Astrocyte (in vitro differentiated cells and primary cell): ENCODE measurements around the gene OR2F1. TPM values are rescaled to one million over a fixed set of nuclear protein-coding genes. Genes with fewer than 3 reads are reported as not detected.

ENCODE experiments used
- DNase-seq: peaks from one replicate; pipeline ENCODE4 v3.0.0-alpha.2; 2010; ENCODE audit warnings: low read depth
- FAIRE-seq: peaks from 2 replicates; lab custom pipeline; 2011; peaks lifted over from hg19 to GRCh38; lab: Jason Lieb, UNC
- H2AFZ ChIP-seq: 2 replicates; pipeline ENCODE4 v1.6.0; 2012; ENCODE audit warnings: low read depth, low read length, inconsistent platforms
- H3K27ac ChIP-seq: 2 replicates; pipeline ENCODE4 v1.5.1; 2011; ENCODE audit warnings: low read depth, low read length, inconsistent platforms
- H3K27me3 ChIP-seq: 2 replicates; pipeline ENCODE4 v1.6.0; 2011; ENCODE audit warnings: low read length, inconsistent platforms; ENCODE audit not compliant: insufficient read depth
- H3K36me3 ChIP-seq: 2 replicates; pipeline ENCODE4 v1.5.1; 2011; ENCODE audit warnings: low read length, inconsistent platforms; ENCODE audit not compliant: insufficient read depth
- H3K4me1 ChIP-seq: 2 replicates; pipeline ENCODE4 v1.5.1; 2011; ENCODE audit warnings: low read length, inconsistent platforms; ENCODE audit not compliant: insufficient read depth
- H3K4me2 ChIP-seq: 2 replicates; pipeline ENCODE4 v1.6.0; 2012; ENCODE audit warnings: low read length, inconsistent platforms
- H3K4me3 ChIP-seq: 2 replicates; pipeline ENCODE4 v1.5.1; 2011; ENCODE audit warnings: low read depth, mild to moderate bottlenecking, low read length, inconsistent platforms; ENCODE audit not compliant: insufficient read depth
- H3K79me2 ChIP-seq: 2 replicates; pipeline ENCODE4 v1.6.0; 2012; ENCODE audit warnings: mild to moderate bottlenecking, low read length, inconsistent platforms; ENCODE audit not compliant: insufficient read depth
- H3K9ac ChIP-seq: 2 replicates; pipeline ENCODE4 v1.6.0; 2012; ENCODE audit warnings: mild to moderate bottlenecking, low read length, inconsistent platforms
- H3K9me3 ChIP-seq: 2 replicates; pipeline ENCODE4 v1.5.1; 2012; ENCODE audit warnings: low read depth, mild to moderate bottlenecking, low read length, inconsistent platforms; ENCODE audit not compliant: insufficient read depth
- H4K20me1 ChIP-seq: 2 replicates; pipeline ENCODE4 v1.6.0; 2012; ENCODE audit warnings: low read length, inconsistent platforms; ENCODE audit not compliant: insufficient read depth
- H3K27ac Mint-ChIP-seq: one replicate; pipeline ENCODE4 v1.8.0; 2021; ENCODE audit warnings: mild to moderate bottlenecking, mixed read lengths; ENCODE audit not compliant: unreplicated experiment
- H3K27me3 Mint-ChIP-seq: one replicate; pipeline ENCODE4 v1.8.0; 2021; ENCODE audit warnings: low read depth, mixed read lengths; ENCODE audit not compliant: unreplicated experiment
- H3K36me3 Mint-ChIP-seq: one replicate; pipeline ENCODE4 v1.8.0; 2021; ENCODE audit warnings: low read depth, mixed read lengths; ENCODE audit not compliant: unreplicated experiment
- H3K4me1 Mint-ChIP-seq: one replicate; pipeline ENCODE4 v1.8.0; 2021; ENCODE audit warnings: low read depth, mixed read lengths; ENCODE audit not compliant: unreplicated experiment
- H3K4me3 Mint-ChIP-seq: one replicate; pipeline ENCODE4 v1.8.0; 2021; ENCODE audit warnings: mild to moderate bottlenecking, moderate library complexity, mixed read lengths; ENCODE audit not compliant: unreplicated experiment
- H3K9me3 Mint-ChIP-seq: one replicate; pipeline ENCODE4 v1.8.0; 2021; ENCODE audit warnings: mild to moderate bottlenecking, mixed read lengths; ENCODE audit not compliant: unreplicated experiment
- CTCF ChIP-seq: IDR thresholded peaks from 2 replicates; pipeline ENCODE4 v1.5.1; 2011; ENCODE audit warnings: low read depth, mild to moderate bottlenecking, inconsistent platforms, low read length, moderate library complexity; ENCODE audit not compliant: insufficient read depth
- EZH2 ChIP-seq: IDR thresholded peaks from 2 replicates; pipeline ENCODE4 v1.6.1; 2012; ENCODE audit warnings: mild to moderate bottlenecking, low read length, inconsistent platforms; ENCODE audit not compliant: insufficient read depth
- total RNA-seq: library from RNA; stranded (reverse); gene quantifications from 2 replicates; pipeline ENCODE4 v1.2.1, GENCODE V29; 2021

The OR2F1 gene
- total RNA-seq, 1 donor from 2014 or later, result not detected

GRCh38 chr7:143974459-143974858 lies 19.8 kb downstream of the OR2F1 start:
- H3K27ac Mint-ChIP-seq, result no peak overlapping the region
- no peak overlapping the region for H3K4me2 ChIP-seq
- no peak overlapping the region for H3K27ac ChIP-seq

GRCh38 chr7:143975617-143976016 lies 21.0 kb downstream of the OR2F1 start:
- peaks cover 20% of the 10 kb centered on the region for H3K4me1 Mint-ChIP-seq
- H3K27ac Mint-ChIP-seq, result no peak overlapping the region
- TF ChIP-seq CTCF (no peak), EZH2 (no peak)
- H3K4me3 ChIP-seq, result no peak overlapping the region
- no peaks in the 10 kb centered on the region for H3K79me2 ChIP-seq
- DNase-seq, result no peak
- no peak overlapping the region for H3K4me3 Mint-ChIP-seq
- FAIRE-seq, result no peak
- H3K4me1 ChIP-seq, result no peaks in the 10 kb centered on the region
- H3K9me3 Mint-ChIP-seq, result no peaks in the 10 kb centered on the region
- H3K4me2 ChIP-seq, result no peak overlapping the region
- H3K36me3 ChIP-seq, result no peaks in the 10 kb centered on the region
- no peaks in the 10 kb centered on the region for H3K36me3 Mint-ChIP-seq
- no peak overlapping the region for H3K9ac ChIP-seq
- H3K9me3 ChIP-seq, result no peaks in the 10 kb centered on the region
- H3K27me3 Mint-ChIP-seq, result no peaks in the 10 kb centered on the region
- no peaks in the 10 kb centered on the region for H4K20me1 ChIP-seq
- H3K27ac ChIP-seq, result no peak overlapping the region
- no peaks in the 10 kb centered on the region for H3K27me3 ChIP-seq
- H2AFZ ChIP-seq, result no peak overlapping the region

More at GRCh38 chr7:143974459-143974858, 19.8 kb downstream of the OR2F1 start:
- H3K36me3 ChIP-seq, result no peaks in the 10 kb centered on the region
- Mint-ChIP-seq H3K4me1 (peaks cover 9% of the 10 kb centered on the region), H3K4me3 (no peak overlapping the region), H3K27me3 (no peaks in the 10 kb centered on the region), H3K36me3 (no peaks in the 10 kb centered on the region), H3K9me3 (no peaks in the 10 kb centered on the region)
- no peaks in the 10 kb centered on the region for H4K20me1 ChIP-seq
- H3K4me3 ChIP-seq, result no peak overlapping the region
- FAIRE-seq (no peak), DNase-seq (no peak)
- TF ChIP-seq EZH2, result no peak
- TF ChIP-seq CTCF, result no peak
- no peak overlapping the region for H3K9ac ChIP-seq
- no peaks in the 10 kb centered on the region for H3K27me3 ChIP-seq
- H3K4me1 ChIP-seq, result no peaks in the 10 kb centered on the region
- H2AFZ ChIP-seq, result no peak overlapping the region
- H3K79me2 ChIP-seq, result no peaks in the 10 kb centered on the region
- H3K9me3 ChIP-seq, result no peaks in the 10 kb centered on the region

GRCh38 chr7:143978585-143978984 lies 23.9 kb downstream of the OR2F1 start:
- Histone ChIP-seq H3K9me3 (no peaks in the 10 kb centered on the region), H3K4me3 (no peak overlapping the region), H3K9ac (no peak overlapping the region), H3K27me3 (no peaks in the 10 kb centered on the region), H3K36me3 (no peaks in the 10 kb centered on the region), H3K79me2 (no peaks in the 10 kb centered on the region), H3K27ac (no peak overlapping the region), H3K4me2 (no peak overlapping the region), H4K20me1 (no peaks in the 10 kb centered on the region), H2AFZ (no peak overlapping the region), H3K4me1 (no peaks in the 10 kb centered on the region)
- Mint-ChIP-seq H3K27me3 (no peaks in the 10 kb centered on the region), H3K4me1 (peaks cover 22% of the 10 kb centered on the region), H3K4me3 (no peak overlapping the region), H3K36me3 (no peaks in the 10 kb centered on the region), H3K27ac (no peak overlapping the region), H3K9me3 (no peaks in the 10 kb centered on the region)
- DNase-seq (no peak), FAIRE-seq (no peak)
- TF ChIP-seq EZH2 (no peak), CTCF (no peak)
